ENCODE results near the gene ASS1.

The ASS1 gene

GRCh38 chr9:130409246-130409645, 35.5 kb upstream of the ASS1 start:
- DNase-seq (ENCODE audit: low read depth) = no peak
- H3K4me3 ChIP-seq (ENCODE audit: control insufficient read depth, low read depth, low read length) = no peak overlapping the region
- TF ChIP-seq CTCF (conservative IDR thresholded peaks at IDR 0.05; ENCODE audit: control insufficient read depth, insufficient read depth, low read depth, low read length) = no peak

GRCh38 chr9:130410443-130410842, 34.3 kb upstream of the ASS1 start:
- DNase-seq (ENCODE audit: low read depth) = no peak
- no peak overlapping the region for H3K4me3 ChIP-seq (ENCODE audit: control insufficient read depth, low read depth, low read length)
- TF ChIP-seq CTCF (conservative IDR thresholded peaks at IDR 0.05; ENCODE audit: control insufficient read depth, insufficient read depth, low read depth, low read length) = no peak

- no peak for DNase-seq (ENCODE audit: low read depth)
- no peak overlapping the region for H3K4me3 ChIP-seq (ENCODE audit: control insufficient read depth, low read depth, low read length)
- TF ChIP-seq CTCF (conservative IDR thresholded peaks at IDR 0.05; ENCODE audit: control insufficient read depth, insufficient read depth, low read depth, low read length) = no peak
Observed at GRCh38 chr9:130411566-130411915, 33.2 kb upstream of the ASS1 start.

GRCh38 chr9:130414081-130414731, 30.6 kb upstream of the ASS1 start:
- DNase-seq (ENCODE audit: low read depth) = no peak
- no peak overlapping the region for H3K4me3 ChIP-seq (ENCODE audit: control insufficient read depth, low read depth, low read length)
- TF ChIP-seq CTCF (conservative IDR thresholded peaks at IDR 0.05; ENCODE audit: control insufficient read depth, insufficient read depth, low read depth, low read length) = no peak

- TF ChIP-seq CTCF (conservative IDR thresholded peaks at IDR 0.05; ENCODE audit: control insufficient read depth, insufficient read depth, low read depth, low read length) = no peak
- H3K4me3 ChIP-seq (ENCODE audit: control insufficient read depth, low read depth, low read length) = no peak overlapping the region
- DNase-seq (ENCODE audit: low read depth) = no peak
Observed at GRCh38 chr9:130414910-130415746, 29.6 kb upstream of the ASS1 start.

GRCh38 chr9:130417602-130418001, 27.2 kb upstream of the ASS1 start:
- H3K4me3 ChIP-seq (ENCODE audit: control insufficient read depth, low read depth, low read length) = no peak overlapping the region
- peak; percentile 6 for DNase-seq (ENCODE audit: low read depth)
- no peak for TF ChIP-seq CTCF (conservative IDR thresholded peaks at IDR 0.05; ENCODE audit: control insufficient read depth, insufficient read depth, low read depth, low read length)
